H1 (cell line): ENCODE data around the gene ITPK1. TPM values are rescaled to one million over a fixed set of nuclear protein-coding genes. Genes with fewer than 3 reads are reported as not detected.

Source experiments
- PHF8 ChIP-seq: fragments of 200-600 bp; sonication (generic); conservative IDR thresholded peaks from 2 replicates; pipeline ENCODE4 v1.7.1; 2012; ENCODE audit warnings: low read depth, mild to moderate bottlenecking, inconsistent platforms, low read length, moderate library complexity
- RFX5 ChIP-seq: IDR thresholded peaks from 2 replicates; pipeline ENCODE4 v1.6.1; 2011; ENCODE audit warnings: low read depth, low read length, improper control_type of control experiment, borderline replicate concordance
- TEAD4 ChIP-seq: IDR thresholded peaks from 2 replicates; pipeline ENCODE4 v1.6.1; 2012; ENCODE audit warnings: low read depth, low read length, inconsistent platforms, mixed read lengths
- polyA plus RNA-seq, 7 experiments: library from polyadenylated mRNA; depleted of rRNA in 3 of 7; stranded (reverse) in 5 of 7; unstranded in 2 of 7; fragments of >200 nt in 5 of 7; fragments of 200-250 nt in 2 of 7; gene quantifications; 1 replicate in 5 of 7; 2 replicates in 1 of 7; 4 replicates in 1 of 7; pipeline versions ENCODE4 v1.2.1 to v1.2.3, GENCODE V29; 2011 to 2013; ENCODE audit warnings: missing spikeins in 2 of 7, mixed read lengths in 2 of 7
- total RNA-seq: library from RNA; stranded (reverse); fragmentation: NEBNext Ultra II Directional; extraction: Animal tissue kit (Norgen Biotek cat#: 25700); gene quantifications from 2 replicates; pipeline ENCODE4 v1.2.1, GENCODE V29; 2021

The ITPK1 gene
- total and polyA plus RNA-seq, 2 of the 8 experiments (the other 6 are each of a cell fraction or from before 2014, with no cell fraction given), result 108 to 143 TPM

DNA sequence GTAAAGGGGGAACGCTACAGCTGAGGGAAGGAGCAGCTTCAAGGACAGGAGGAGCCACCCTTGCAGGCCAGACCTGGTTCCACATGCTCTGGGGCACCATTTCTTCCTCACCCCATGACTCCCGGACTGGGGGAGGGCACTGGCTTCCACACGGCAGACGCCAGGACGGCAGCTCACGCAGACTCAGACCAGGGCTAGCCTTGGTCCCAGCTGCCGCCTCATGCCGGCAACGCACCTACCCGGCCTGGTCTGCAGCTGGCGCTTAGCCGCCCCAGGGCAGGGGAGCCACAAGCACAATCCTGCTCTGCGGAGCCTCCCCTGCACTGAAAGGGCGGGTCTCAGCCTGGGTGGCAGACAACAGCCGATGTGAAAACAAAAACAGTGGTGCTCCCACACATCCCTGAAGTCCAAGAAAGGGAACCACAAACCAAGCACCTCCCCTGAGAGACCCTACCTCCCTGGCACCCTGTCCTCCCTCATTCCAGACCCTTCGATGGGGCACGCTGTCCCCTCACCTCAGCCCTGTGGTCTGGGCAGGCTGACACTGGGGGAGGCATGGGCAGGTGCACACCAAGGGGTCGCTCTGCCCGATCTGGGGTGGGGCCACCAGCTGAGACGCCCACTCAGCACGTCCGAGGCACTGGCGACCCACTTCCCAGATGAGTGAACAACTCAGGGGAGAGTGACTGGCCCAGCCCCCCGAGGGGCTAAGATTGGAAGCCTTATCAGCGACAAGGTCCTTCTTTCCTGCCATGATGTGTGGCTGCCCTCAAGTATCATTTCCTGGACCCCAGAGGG is 127.8 kb downstream of the ITPK1 start (continued):
- TF ChIP-seq RFX5, result no peak
- TF ChIP-seq PHF8, result no peak
- no peak for TF ChIP-seq TEAD4
